GM19397 (cell line): ENCODE results near the gene PBX1.

Experiments used
- ATAC-seq: cut with Tn5 transposase; IDR thresholded peaks from one replicate; pipeline ENCODE4 v1.9.1; 2021; ENCODE audit warnings: mild to moderate bottlenecking, moderate library complexity; ENCODE audit not compliant: unreplicated experiment

PBX1 gene

GRCh38 chr1:164746632-164747031, 187.6 kb downstream of the PBX1 start:
- ATAC-seq: no peak

DNA sequence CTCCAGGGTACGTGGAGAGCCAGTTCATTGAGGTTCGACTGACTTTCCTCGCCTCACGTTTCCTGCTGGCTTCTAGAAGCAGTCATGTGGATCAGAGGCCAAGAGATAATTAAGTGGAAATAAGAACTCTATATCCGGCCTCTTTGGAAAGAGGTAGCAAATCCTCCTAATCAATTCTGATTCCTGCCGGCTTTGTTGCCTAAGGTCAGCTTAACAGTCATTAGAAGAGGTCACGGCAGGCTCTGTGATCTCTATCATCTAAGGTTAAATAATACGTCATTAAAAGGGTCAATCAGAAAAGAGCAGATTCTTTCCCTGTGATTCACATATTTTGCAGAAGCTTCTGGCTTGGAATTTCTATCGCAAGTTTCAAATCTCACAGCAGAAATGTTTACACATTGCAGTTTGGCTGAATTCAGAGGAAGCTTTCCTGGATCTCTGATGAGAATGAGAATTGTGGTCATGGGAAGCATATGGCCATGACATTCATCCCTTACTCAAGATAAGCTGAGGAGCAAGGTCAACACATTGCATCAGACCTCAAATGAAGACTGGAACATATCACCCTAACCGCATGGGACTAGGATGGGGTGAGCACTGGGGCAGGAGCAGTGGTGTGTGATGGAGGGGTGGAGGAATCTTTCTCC, 189.4 kb downstream of the PBX1 start:
- ATAC-seq: no peak

- no peak for ATAC-seq
Measured at GRCh38 chr1:164753521-164754077, 194.6 kb downstream of the PBX1 start.

DNA sequence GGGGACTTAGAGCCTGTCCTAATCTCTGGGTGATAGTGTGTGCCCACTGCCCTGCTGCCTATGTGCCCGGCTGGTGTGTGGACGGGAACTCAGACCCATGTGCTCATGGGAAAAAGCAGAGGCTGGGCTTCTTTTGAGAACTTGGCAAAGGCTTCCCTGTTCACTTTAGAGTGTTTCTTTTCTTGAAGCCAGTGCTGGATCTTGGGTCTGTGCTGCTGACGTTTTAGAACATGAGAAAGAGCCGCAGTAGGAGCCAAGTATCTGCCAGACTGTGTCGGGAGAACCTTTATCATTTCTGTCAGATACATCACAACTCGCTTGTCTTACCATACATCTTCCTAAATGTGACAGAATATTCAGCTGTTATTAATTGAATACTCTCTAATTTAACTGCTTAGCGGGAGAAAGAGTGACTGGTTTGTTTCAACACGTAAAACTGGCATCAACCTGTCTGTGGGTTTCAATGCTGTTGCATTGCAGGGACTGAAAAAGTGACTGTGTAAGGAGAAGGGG, 195.2 kb downstream of the PBX1 start:
- no peak for ATAC-seq

DNA sequence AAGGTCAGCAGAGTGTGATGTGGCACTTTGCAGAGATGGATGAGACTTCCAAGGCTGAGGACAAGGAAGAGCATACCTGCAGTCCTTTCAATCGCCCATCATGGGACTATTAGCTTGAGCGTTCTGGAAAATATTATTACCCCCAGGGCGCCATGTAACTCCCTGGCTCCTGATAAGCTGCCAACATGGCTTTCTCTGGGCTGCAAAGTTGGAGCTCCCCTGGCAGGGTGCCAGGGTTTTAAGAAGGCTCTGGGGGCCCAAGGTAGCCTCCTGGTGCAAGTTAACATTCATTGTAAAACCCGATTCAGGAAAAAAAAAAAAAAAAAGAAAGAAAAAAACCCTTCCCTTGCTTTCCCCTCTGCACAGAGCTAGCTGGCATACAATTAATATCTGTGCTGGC, 196.7 kb downstream of the PBX1 start:
- no peak for ATAC-seq

- ATAC-seq: no peak
Measured at GRCh38 chr1:164756741-164757140, 197.8 kb downstream of the PBX1 start.

GRCh38 chr1:164757625-164758024, 198.6 kb downstream of the PBX1 start:
- ATAC-seq: no peak

DNA sequence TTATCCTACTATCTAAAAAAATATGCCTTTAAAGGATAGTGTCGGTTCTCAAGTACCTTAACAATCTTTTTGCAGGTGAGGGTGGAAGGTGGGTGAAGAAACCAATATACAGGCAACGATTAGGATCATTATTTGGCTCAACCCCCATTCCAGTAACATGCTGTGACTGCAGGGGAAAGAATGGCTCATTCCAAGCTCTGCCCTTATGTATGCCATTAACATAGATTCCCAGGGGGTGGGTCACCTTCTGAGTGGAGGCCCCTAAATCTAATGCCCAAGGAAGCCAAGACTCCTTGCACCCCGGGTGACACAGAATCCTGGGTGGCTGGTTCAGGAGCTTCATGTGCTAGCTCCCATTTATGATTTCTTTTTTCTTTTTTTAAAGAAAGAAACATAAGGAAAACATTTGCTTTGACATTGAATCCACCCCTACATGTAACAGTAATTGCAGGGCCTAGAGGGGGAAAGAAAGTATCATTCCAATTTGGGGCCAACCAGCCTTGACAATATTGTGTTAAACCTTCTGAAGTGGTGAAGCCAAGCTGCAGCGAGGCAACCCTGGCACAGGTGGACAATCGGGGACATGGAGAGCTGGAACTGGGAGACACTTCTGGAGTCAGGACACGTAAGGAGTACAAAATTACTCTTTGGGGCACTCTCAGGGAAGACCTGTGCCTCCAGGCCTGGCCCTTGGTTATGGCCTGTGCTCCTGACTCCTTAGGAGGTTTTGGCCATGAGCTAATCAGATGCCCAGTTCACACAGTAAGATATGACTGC, 200.3 kb downstream of the PBX1 start:
- no peak for ATAC-seq

GRCh38 chr1:164759979-164760469, 201.0 kb downstream of the PBX1 start:
- ATAC-seq: no peak

- no peak for ATAC-seq
Measured at GRCh38 chr1:164760569-164760968, 201.6 kb downstream of the PBX1 start.

DNA sequence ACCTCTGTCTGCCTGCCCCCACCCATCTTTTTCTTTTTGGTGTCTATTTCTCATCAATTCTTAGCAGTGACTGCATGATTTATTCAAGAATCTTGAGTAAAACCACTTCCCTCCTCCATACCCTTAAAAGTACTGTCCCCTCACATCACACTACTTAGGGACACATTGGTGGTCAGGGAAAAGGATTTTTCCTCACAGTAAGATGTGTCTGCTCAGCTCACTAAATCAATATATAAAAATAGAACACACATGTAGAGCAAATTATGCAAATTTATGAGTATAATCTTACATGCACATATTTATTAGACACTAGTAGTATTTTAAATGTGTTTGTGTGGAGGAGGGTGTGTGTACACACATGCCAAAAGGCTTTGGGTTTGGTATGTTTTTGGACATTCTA, 202.0 kb downstream of the PBX1 start:
- no peak for ATAC-seq

- no peak for ATAC-seq
Measured at GRCh38 chr1:164763098-164763497, 204.1 kb downstream of the PBX1 start.

DNA sequence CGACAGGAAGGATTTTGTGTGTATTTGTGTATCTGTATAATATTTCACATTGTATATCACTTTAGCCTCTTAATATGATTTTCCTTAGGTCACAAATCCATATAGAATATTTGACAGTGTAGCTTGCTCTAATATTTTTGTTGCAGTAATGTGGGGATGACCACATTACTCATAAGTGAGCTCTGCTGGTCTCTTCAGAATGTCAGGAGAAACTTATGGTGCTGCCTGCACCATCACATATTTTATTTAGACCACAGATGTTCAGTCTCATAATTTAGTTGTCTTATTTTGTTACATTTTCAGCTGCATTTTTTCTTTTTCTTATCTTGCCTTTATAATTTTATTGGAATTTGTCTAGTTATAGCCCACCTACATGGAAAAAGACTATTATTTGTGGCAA, 205.3 kb downstream of the PBX1 start:
- ATAC-seq: no peak

DNA sequence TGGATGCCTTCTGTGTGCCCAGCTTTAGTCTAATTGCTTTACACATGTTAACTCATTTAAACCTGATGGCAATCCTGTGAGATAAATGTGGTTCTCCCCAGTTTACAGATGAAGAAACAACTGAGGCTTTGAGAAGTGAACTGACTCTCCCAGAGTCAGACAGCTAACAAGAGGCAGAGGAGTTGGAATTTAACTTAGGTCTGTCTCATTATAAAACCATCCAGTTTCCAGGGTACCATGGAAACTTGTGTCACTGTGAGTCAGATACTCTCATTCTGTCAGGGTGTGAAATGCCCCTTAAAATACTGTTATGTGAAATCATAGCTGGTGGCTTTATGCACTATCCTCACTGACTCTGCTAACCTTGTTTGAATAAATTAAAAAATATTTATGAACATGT, 206.6 kb downstream of the PBX1 start:
- no peak for ATAC-seq

DNA sequence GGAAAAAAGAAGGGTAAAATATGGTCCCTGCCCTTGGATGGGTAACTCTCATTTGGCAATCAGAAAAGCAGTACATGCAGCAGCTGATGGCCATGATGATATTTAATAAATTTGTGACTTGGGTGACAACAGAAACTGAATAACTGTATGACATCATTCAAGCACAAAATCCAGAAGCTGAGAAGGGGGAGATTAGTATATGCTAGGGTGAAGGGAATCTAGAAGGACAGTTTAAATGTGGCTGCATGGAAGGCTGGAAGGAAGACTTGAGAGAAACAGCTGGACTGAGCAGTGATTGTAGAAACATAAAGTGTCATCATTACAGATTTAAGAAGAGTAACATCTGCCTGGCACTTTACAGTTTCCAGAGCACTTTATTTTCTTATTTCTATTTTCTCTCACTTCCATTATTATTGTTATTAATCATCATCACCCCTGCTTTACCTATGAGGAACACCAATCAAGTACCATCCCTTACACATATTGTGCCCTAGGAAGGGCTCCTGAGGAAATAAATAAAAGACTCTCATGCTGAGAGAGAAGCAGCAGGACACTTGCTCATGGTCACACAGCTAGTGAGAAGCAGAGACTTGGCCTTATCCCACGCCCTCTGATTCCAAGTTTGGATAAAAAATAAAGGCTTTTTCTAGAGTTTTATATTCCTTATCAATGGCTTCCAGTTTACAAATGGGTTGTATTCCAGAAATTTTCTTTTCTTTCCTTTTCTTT, 207.2 kb downstream of the PBX1 start:
- ATAC-seq: no peak

DNA sequence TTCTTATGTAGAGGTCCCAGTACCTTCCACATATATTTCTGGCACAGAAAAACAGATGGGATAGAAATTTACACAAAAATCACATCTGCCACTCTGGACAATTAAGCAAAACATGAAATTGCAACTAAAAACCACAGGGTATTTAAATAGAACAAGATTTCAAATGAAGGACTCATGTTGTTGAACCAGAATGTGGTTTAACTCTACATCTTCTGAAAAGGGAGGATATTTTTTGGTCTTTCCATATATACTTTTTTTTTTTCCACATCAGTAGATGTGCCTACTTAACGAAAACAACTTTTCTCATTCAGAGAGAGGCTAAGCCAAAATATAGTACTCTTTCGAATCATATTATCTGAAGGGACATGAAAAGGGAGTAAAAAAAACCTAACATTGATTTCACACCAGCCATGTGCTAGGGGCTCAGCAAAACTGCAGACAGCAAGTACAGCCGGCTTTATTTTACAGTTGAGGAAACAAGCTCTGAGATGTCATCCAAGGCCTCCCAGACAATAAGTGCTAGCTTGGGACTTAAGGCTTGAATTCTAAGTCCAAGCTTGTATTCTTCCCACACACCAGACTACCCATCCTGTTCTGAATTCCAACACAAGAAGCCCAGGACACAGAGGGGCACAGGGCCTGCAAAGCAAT, 208.9 kb downstream of the PBX1 start:
- ATAC-seq: no peak

GRCh38 chr1:164768619-164769018, 209.6 kb downstream of the PBX1 start:
- ATAC-seq: no peak

GRCh38 chr1:164769486-164770130, 210.6 kb downstream of the PBX1 start:
- no peak for ATAC-seq

DNA sequence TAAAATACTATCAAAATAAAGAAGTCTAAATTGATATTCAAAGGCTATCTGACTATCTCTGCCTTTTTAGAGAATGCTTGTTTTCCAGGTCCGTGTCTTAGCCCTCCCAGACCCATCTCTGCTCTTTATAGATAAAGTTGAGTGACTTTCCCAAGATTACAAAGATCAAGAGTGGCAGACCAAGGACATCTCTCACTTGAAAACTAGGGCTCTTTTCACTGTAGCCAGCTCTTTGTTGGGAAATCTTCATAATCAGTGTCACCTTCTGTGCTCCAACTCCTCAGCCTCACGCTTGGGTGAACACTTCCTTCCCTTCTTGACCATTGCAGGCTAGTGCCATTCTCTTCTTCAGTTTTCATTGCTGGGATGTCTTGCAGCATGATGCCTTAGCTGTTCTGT, 211.1 kb downstream of the PBX1 start:
- ATAC-seq: no peak

GRCh38 chr1:164771041-164771618, 212.1 kb downstream of the PBX1 start:
- no peak for ATAC-seq
